Measurements from ENCODE around the gene TICAM1.
A peak's percentile ranks its signal among the peaks of the same experiment; 100 is the strongest.

The TICAM1 gene

DNA sequence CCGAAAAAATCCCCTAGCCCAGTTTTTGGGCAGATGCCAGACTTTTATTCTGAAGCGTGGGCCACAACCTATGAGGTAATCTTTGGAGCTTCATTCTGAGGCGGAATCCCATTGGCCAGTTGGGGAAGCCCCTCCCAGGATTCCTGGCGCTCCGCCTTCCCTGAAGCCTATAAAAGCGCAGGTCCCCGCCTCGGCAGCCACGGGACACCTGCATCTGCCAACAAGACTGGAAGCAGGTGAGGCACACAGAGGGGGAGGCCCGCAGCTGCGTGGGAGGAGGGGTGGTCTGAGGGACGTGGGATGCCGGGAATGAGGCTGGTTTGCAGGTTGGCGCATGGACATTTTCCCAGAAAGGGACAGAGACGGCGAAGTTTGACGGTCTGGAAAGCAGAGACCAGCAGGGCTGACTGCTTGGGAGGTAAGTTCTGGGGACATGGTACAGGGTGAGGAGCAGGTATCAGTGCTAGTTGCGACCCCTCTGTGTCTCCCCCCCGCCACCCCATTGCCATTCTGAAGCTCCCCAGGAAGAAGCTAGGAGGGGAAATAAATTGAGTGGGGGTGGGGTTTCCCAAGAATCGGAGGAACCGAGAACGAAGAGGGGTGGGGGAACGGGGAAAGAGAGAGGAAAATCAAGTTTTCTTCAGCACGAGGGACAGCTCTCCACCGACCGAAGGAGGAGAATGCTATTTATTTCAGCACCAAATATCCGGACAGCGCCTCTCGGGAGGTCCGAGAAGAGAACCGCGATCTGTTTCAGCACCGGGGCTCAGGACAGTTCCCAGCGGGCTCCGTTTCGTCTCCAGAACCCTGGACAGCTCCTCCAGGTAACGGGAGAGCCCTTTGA, 62.4 kb downstream of the TICAM1 start:
- peak; percentile 98 for DNase-seq
